Activated CD4-positive, alpha-beta T cell treated with anti-CD3 and anti-CD28 coated beads, Interleukin-2, amount 10 ng/mL, durations not matched to agents 7 days and 5 days (primary cell): Measurements from ENCODE around the gene SLC16A10. TPM values are rescaled to one million over a fixed set of nuclear protein-coding genes. Genes with fewer than 3 reads are reported as not detected.
"Not testable (repeated sequence)": the region's sequence is repeated elsewhere in the genome, so short reads cannot be mapped to it uniquely, and the experiment has no call there.

Experiments
- CTCF ChIA-PET: fragments of 350-600 bp; sonication (Branson Sonifier 250); formaldehyde crosslinking; loops from one replicate; lab custom pipeline; 2021; ENCODE audit warnings: antibody characterized with exemption; lab: Charles Lee
- POLR2A ChIA-PET: fragments of 350-600 bp; sonication (Branson Sonifier 250); formaldehyde crosslinking; loops from one replicate; lab custom pipeline; 2021; ENCODE audit warnings: antibody characterized with exemption; lab: Charles Lee
- DNase-seq: peaks from one replicate; pipeline ENCODE4 v3.0.0-alpha.2; 2020
- H3K27ac Mint-ChIP-seq: one replicate; pipeline ENCODE4 v1.8.0; 2021; ENCODE audit warnings: mild to moderate bottlenecking, moderate library complexity, mixed read lengths
- H3K27me3 Mint-ChIP-seq: one replicate; pipeline ENCODE4 v1.8.0; 2021; ENCODE audit warnings: mixed read lengths
- H3K36me3 Mint-ChIP-seq: one replicate; pipeline ENCODE4 v1.8.0; 2021; ENCODE audit warnings: low read depth, mixed read lengths
- H3K4me1 Mint-ChIP-seq: one replicate; pipeline ENCODE4 v1.8.0; 2021; ENCODE audit warnings: mixed read lengths
- H3K4me3 Mint-ChIP-seq: one replicate; pipeline ENCODE4 v1.8.0; 2021; ENCODE audit warnings: mild to moderate bottlenecking, moderate library complexity, mixed read lengths
- H3K9me3 Mint-ChIP-seq: one replicate; pipeline ENCODE4 v1.8.0; 2021; ENCODE audit warnings: mixed read lengths
- total RNA-seq, 2 experiments: library from RNA; stranded (reverse); gene quantifications; one replicate each; pipeline ENCODE4 v1.2.3, GENCODE V29; 2021

The SLC16A10 gene
- total RNA-seq, 2 experiments from 2014 or later, result 3.2 TPM

GRCh38 chr6:111203539-111203938, 116.2 kb downstream of the SLC16A10 start:
- H3K36me3 Mint-ChIP-seq, H3K27me3 Mint-ChIP-seq, H3K27ac Mint-ChIP-seq, H3K9me3 Mint-ChIP-seq, DNase-seq, POLR2A ChIA-PET, CTCF ChIA-PET, H3K4me3 Mint-ChIP-seq: not testable (repeated sequence)
- peaks cover 15% of the 10 kb centered on the region for H3K4me1 Mint-ChIP-seq

- CTCF ChIA-PET, result no interaction called here
- Mint-ChIP-seq H3K4me3 (no peak overlapping the region), H3K27me3 (no peaks in the 10 kb centered on the region), H3K9me3 (no peaks in the 10 kb centered on the region), H3K27ac (no peak overlapping the region), H3K36me3 (no peaks in the 10 kb centered on the region), H3K4me1 (peaks cover 15% of the 10 kb centered on the region)
- no peak for DNase-seq
- POLR2A ChIA-PET, result no interaction called here
Observed at GRCh38 chr6:111204305-111204704, 117.0 kb downstream of the SLC16A10 start.

DNA sequence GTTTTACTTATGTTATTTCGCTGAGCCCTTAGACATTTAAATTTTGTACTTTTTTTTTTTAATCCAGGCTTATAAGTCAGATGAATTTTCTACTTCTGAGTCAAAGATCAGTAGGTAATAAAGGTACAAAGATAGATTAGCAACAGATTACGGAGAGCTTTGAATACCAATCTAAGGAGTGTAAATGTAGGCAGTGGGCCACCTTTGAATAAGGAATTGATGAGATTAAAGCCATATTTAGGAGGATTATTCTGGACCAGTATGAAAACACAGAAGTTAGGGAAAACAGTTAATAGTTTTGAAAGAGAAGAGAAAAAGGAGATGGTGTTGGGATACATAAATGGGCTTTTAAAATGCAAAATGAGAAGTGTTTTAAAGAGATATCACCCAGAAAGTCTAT, 117.6 kb downstream of the SLC16A10 start:
- Mint-ChIP-seq H3K27me3 (no peaks in the 10 kb centered on the region), H3K36me3 (no peaks in the 10 kb centered on the region), H3K4me1 (peaks cover 13% of the 10 kb centered on the region), H3K27ac (no peak overlapping the region), H3K4me3 (no peak overlapping the region), H3K9me3 (no peaks in the 10 kb centered on the region)
- CTCF ChIA-PET, result interaction anchor here (1.4 kb wide), 1 partner anchor 147 kb away, joined by 3 read pairs; no protein-coding TSS in a partner anchor
- POLR2A ChIA-PET, result no interaction called here
- DNase-seq, result no peak

GRCh38 chr6:111205502-111205901, 118.2 kb downstream of the SLC16A10 start:
- POLR2A ChIA-PET, result interaction anchor here (0.6 kb wide), 1 partner anchor 169 kb away, joined by 4 read pairs; no protein-coding TSS in a partner anchor
- Mint-ChIP-seq H3K4me1 (peaks cover 8% of the 10 kb centered on the region), H3K36me3 (no peaks in the 10 kb centered on the region), H3K4me3 (no peak overlapping the region), H3K27me3 (no peaks in the 10 kb centered on the region), H3K9me3 (no peaks in the 10 kb centered on the region), H3K27ac (no peak overlapping the region)
- CTCF ChIA-PET, result interaction anchor here (0.6 to 1.4 kb wide), 2 partner anchors 9 to 148 kb away, joined by 3 read pairs; no protein-coding TSS in a partner anchor
- DNase-seq, result no peak

DNA sequence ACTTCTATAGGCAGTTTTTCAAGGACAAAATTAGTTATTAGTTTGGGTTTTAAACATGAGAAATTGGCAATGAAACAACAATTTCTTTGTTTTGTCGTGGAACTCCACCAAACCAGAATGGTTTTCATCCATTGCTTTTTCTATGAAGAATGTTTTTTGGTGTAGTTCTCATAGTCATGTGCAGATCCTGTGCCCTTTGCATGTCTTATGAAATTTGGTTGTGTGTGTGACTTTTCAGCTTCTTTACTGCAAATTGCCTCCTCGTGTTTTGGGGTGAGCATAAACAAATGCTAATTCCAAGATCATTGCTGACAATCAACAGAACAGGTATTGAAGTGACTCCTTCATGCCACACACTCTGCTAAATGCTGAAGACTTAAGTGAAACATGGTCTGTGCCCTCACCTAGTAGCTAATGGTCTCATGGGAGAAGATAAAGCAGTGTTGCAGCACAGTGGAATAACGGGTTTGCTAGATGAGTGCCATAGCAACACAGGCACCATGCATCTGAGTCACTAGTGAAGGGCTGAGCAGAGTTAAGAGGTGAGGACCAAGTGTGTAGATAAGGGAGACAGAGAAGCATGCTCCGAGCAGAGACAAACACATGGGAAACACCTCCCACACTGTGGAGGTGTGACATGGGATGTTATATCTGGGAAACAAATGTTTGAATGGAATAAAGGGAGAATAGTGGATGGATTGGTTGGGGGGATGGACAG, 120.0 kb downstream of the SLC16A10 start:
- DNase-seq, result no peak
- no peak overlapping the region for H3K4me3 Mint-ChIP-seq
- H3K27me3 Mint-ChIP-seq, result no peaks in the 10 kb centered on the region
- no peak overlapping the region for H3K27ac Mint-ChIP-seq
- no peaks in the 10 kb centered on the region for H3K4me1 Mint-ChIP-seq
- ChIA-PET CTCF (interaction anchor here (0.6 kb wide), 1 partner anchor 1089 kb away, joined by 3 read pairs; no protein-coding TSS in a partner anchor), POLR2A (no interaction called here)
- no peaks in the 10 kb centered on the region for H3K9me3 Mint-ChIP-seq
- H3K36me3 Mint-ChIP-seq, result no peaks in the 10 kb centered on the region

- no peaks in the 10 kb centered on the region for H3K9me3 Mint-ChIP-seq
- H3K4me3 Mint-ChIP-seq, result no peak overlapping the region
- DNase-seq, result no peak
- no peaks in the 10 kb centered on the region for H3K4me1 Mint-ChIP-seq
- H3K27ac Mint-ChIP-seq, result no peak overlapping the region
- no peaks in the 10 kb centered on the region for H3K36me3 Mint-ChIP-seq
- H3K27me3 Mint-ChIP-seq, result no peaks in the 10 kb centered on the region
- ChIA-PET CTCF (interaction anchor here (0.6 to 2.4 kb wide), 5 partner anchors 9 to 677 kb away, joined by 3 to 6 read pairs (median 4); no protein-coding TSS in a partner anchor), POLR2A (no interaction called here)
Observed at GRCh38 chr6:111208933-111209332, 121.6 kb downstream of the SLC16A10 start.

- ChIA-PET POLR2A (no interaction called here), CTCF (interaction anchor here (0.7 to 2.4 kb wide), 8 partner anchors 8 to 679 kb away, joined by 3 to 6 read pairs (median 3); no protein-coding TSS in a partner anchor)
- no peaks in the 10 kb centered on the region for H3K4me1 Mint-ChIP-seq
- H3K4me3 Mint-ChIP-seq, result no peak overlapping the region
- no peaks in the 10 kb centered on the region for H3K36me3 Mint-ChIP-seq
- H3K27ac Mint-ChIP-seq, result no peak overlapping the region
- H3K9me3 Mint-ChIP-seq, result no peaks in the 10 kb centered on the region
- peak; percentile 55 for DNase-seq
- no peaks in the 10 kb centered on the region for H3K27me3 Mint-ChIP-seq
Observed at GRCh38 chr6:111210194-111210728, 123.0 kb downstream of the SLC16A10 start.

- ChIA-PET CTCF (interaction anchor here (0.6 kb wide), 1 partner anchor 514 kb away, joined by 6 read pairs; no protein-coding TSS in a partner anchor), POLR2A (no interaction called here)
- Mint-ChIP-seq H3K36me3 (no peaks in the 10 kb centered on the region), H3K4me1 (no peaks in the 10 kb centered on the region), H3K9me3 (no peaks in the 10 kb centered on the region), H3K4me3 (no peak overlapping the region), H3K27ac (no peak overlapping the region), H3K27me3 (no peaks in the 10 kb centered on the region)
- no peak for DNase-seq
Observed at GRCh38 chr6:111211411-111212030, 124.2 kb downstream of the SLC16A10 start.

DNA sequence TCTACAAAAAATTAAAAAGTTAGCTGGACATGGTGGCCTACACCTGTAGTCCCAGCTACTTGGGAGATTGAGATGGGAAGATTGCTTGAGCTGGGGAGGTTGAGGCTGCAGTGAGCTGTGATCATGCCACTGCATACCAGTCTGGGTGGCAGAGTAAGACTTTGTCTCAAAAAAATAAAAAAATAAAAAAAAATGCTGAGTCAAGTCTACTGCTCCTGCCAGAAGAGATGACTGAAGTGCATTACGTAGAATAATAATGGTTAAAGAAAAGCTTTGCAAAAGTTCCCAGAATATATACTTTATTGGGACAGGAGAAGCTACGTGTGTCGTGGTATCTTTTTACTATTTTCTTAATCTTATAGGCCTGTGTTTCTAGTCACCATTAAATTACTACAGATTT, 125.3 kb downstream of the SLC16A10 start:
- no peak for DNase-seq
- CTCF ChIA-PET, result interaction anchor here (0.7 to 1.0 kb wide), 3 partner anchors 13 to 155 kb away, joined by 3 to 4 read pairs (median 3); no protein-coding TSS in a partner anchor
- no peaks in the 10 kb centered on the region for H3K4me1 Mint-ChIP-seq
- POLR2A ChIA-PET, result no interaction called here
- no peaks in the 10 kb centered on the region for H3K27me3 Mint-ChIP-seq
- no peak overlapping the region for H3K27ac Mint-ChIP-seq
- no peaks in the 10 kb centered on the region for H3K36me3 Mint-ChIP-seq
- no peak overlapping the region for H3K4me3 Mint-ChIP-seq
- H3K9me3 Mint-ChIP-seq, result no peaks in the 10 kb centered on the region

DNA sequence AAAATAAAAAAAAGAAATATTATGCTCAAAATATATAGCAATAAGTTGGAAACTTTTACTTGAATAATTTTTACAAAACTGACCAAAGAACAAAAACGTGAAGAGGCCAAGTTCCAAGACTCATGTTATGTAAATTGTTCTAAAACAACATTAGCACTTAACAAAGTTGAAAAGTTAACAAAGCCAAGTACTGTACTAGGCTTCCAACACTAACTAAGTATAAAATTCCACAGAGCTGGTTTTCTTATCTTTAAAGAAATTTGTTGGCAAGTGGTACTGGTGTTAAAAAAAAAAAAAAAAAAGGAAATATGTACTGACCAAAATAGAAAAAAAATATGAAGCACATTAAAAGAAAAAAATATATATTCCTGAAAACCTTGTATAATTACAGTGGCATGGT, 127.8 kb downstream of the SLC16A10 start:
- CTCF ChIA-PET, result interaction anchor here (0.7 kb wide), 1 partner anchor 38 kb away, joined by 3 read pairs; no protein-coding TSS in a partner anchor
- POLR2A ChIA-PET, result no interaction called here
- Mint-ChIP-seq H3K27me3 (no peaks in the 10 kb centered on the region), H3K27ac (no peak overlapping the region), H3K4me3 (no peak overlapping the region), H3K36me3 (no peaks in the 10 kb centered on the region), H3K4me1 (no peaks in the 10 kb centered on the region), H3K9me3 (no peaks in the 10 kb centered on the region)
- no peak for DNase-seq

GRCh38 chr6:111219785-111220184, 132.5 kb downstream of the SLC16A10 start:
- no peak for DNase-seq
- H3K27ac Mint-ChIP-seq, result no peak overlapping the region
- no peak overlapping the region for H3K4me3 Mint-ChIP-seq
- CTCF ChIA-PET, result interaction anchor here (0.6 to 1.5 kb wide), 3 partner anchors 9 to 11 kb away, joined by 3 to 4 read pairs (median 4); no protein-coding TSS in a partner anchor
- no peaks in the 10 kb centered on the region for H3K9me3 Mint-ChIP-seq
- no peaks in the 10 kb centered on the region for H3K27me3 Mint-ChIP-seq
- no peaks in the 10 kb centered on the region for H3K4me1 Mint-ChIP-seq
- no peaks in the 10 kb centered on the region for H3K36me3 Mint-ChIP-seq
- POLR2A ChIA-PET, result no interaction called here

DNA sequence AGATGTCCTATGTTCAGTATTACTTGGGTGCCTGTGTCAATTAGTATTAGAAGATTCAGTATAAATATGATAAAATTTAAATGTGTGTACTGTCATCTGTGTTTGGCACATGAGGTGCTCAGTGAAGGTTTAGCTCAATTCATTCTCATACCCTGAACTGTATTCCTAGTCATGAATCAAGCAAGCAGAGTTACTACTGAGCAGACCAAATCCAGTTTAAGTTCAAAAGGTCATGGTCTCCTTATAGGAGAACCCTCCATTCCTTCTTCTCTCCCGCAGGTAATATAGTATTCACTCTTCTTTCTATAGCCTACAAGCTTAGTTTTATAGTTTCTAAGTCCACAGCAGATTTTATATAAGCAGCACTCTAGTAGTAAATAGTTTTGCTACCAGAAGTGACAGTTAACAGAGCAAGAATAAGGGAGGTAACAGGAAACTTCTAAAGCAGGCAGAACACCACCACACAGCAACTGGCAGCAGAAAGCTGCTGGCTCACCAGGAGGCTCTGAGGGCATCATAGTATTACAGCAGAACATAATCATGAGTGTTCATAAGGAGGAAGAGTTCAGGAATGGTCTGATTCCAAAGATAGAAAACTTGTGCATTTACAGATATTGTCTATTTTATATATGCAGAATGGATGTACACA, 133.2 kb downstream of the SLC16A10 start:
- Mint-ChIP-seq H3K4me1 (no peaks in the 10 kb centered on the region), H3K4me3 (no peak overlapping the region), H3K36me3 (no peaks in the 10 kb centered on the region), H3K27me3 (no peaks in the 10 kb centered on the region), H3K9me3 (no peaks in the 10 kb centered on the region), H3K27ac (no peak overlapping the region)
- ChIA-PET CTCF (interaction anchor here (0.5 to 1.8 kb wide), 3 partner anchors 10 to 537 kb away, joined by 3 to 6 read pairs (median 3); no protein-coding TSS in a partner anchor), POLR2A (no interaction called here)
- no peak for DNase-seq
